ENCODE results near the gene TRMT2A. TPM values are rescaled to one million over a fixed set of nuclear protein-coding genes. Genes with fewer than 3 reads are reported as not detected.
A peak's percentile ranks its signal among the peaks of the same experiment; 100 is the strongest.

Gene TRMT2A
- total and polyA plus RNA-seq, 2 of the 8 experiments (the other 6 are each of a cell fraction or from before 2014, with no cell fraction given), result 44.9 to 50.3 TPM

- ChIA-PET POLR2A (ENCODE audit: partially characterized antibody) (interaction anchor here (1.0 to 29.4 kb wide), 5 partner anchors 10 to 38 kb away, joined by 3 to 598 read pairs (median 6); partner anchors contain the start of genes RANBP1 and TRMT2A), CTCF (ENCODE audit: partially characterized antibody) (interaction anchor here (0.8 to 4.3 kb wide), 15 partner anchors 10 to 134 kb away, joined by 3 to 18 read pairs (median 8); partner anchors contain the start of gene RANBP1)
- Histone ChIP-seq H3K27ac (ENCODE audit: low read depth, low read length) (no peak overlapping the region), H3K4me2 (ENCODE audit: insufficient read depth in 1 of 2, low read depth in 2 of 2, low read length in 2 of 2) (no peak overlapping the region), H3K9me3 (ENCODE audit: insufficient read depth in 2 of 2, low read depth in 1 of 2, low read length in 1 of 2) (no peaks in the 10 kb centered on the region), H2BK120ac (replicated peaks; ENCODE audit: low read depth, low read length) (no peak overlapping the region), H2AK5ac (ENCODE audit: low read depth, low read length) (no peak overlapping the region), H4K5ac (ENCODE audit: insufficient read length, low read depth, low read length) (no peak overlapping the region), H3K9ac (replicated peaks in 1 of 4; ENCODE audit: extremely low read depth in 1 of 4, low read depth in 3 of 4, low read length in 3 of 4) (no peak overlapping the region), H2AFZ (ENCODE audit: low read length) (no peak overlapping the region), H3K56ac (replicated peaks; ENCODE audit: insufficient read length, low read depth, low read length) (no peak overlapping the region), H3K23ac (ENCODE audit: insufficient read length) (no peak overlapping the region), H3K4me3 (ENCODE audit: extremely low read depth in 1 of 4, insufficient read depth in 2 of 4, low read depth in 3 of 4, low read length in 4 of 4) (no peak overlapping the region), H3K4ac (replicated peaks; ENCODE audit: insufficient read length, low read depth, low read length) (no peak overlapping the region), H2BK15ac (ENCODE audit: low read length) (no peak overlapping the region), H3K36me3 (ENCODE audit: control insufficient read depth in 2 of 4, insufficient read depth in 4 of 4, low read length in 3 of 4) (peaks cover 49 to 56% (median 53%) of the 10 kb centered on the region in 4 experiments), H3K27me3 (replicated peaks in 1 of 4; ENCODE audit: control insufficient read depth in 3 of 4, extremely low read depth in 1 of 4, insufficient read depth in 3 of 4, low read length in 3 of 4) (no peaks in the 10 kb centered on the region), H2BK12ac (ENCODE audit: low read depth, low read length) (no peak overlapping the region), H4K91ac (replicated peaks; ENCODE audit: insufficient read length, low read length) (no peak overlapping the region), H4K20me1 (replicated peaks in 1 of 2; ENCODE audit: control insufficient read depth in 1 of 2, insufficient read depth in 2 of 2, low read length in 2 of 2) (peaks cover 26 to 59% of the 10 kb centered on the region in 2 experiments), H3K79me1 (ENCODE audit: low read depth, low read length) (peaks cover 33% of the 10 kb centered on the region), H3K4me1 (replicated peaks in 1 of 4; ENCODE audit: control insufficient read depth in 3 of 4, insufficient read depth in 4 of 4, low read length in 3 of 4) (peaks cover 3 to 15% (median 7%) of the 10 kb centered on the region in 4 experiments; a peak in 6 of 7 replicates), H2BK20ac (ENCODE audit: low read length) (no peak overlapping the region), H2BK5ac (ENCODE audit: low read depth, low read length) (no peak overlapping the region), H4K8ac (ENCODE audit: extremely low read depth, insufficient read depth, low read length) (peak overlapping the region; percentile 1; the same call in 1 of the 2 replicates), H3K14ac (ENCODE audit: insufficient read length) (no peak overlapping the region), H3K79me2 (ENCODE audit: control insufficient read depth in 1 of 2, insufficient read depth in 2 of 2, low read length in 2 of 2) (peaks cover 21 to 62% of the 10 kb centered on the region in 2 experiments), H3K18ac (ENCODE audit: extremely low read depth, low read length) (no peak overlapping the region), H3K23me2 (ENCODE audit: low read depth, low read length) (peaks cover 2% of the 10 kb centered on the region; the same call in 1 of the 2 replicates)
- 96% methylated on average over 24 of the region's 24 CpGs; no CpG with 5 or more reads in 1 of the 2 experiments for WGBS, 2 experiments (ENCODE audit: extremely low coverage in 1 of 2, insufficient coverage in 1 of 2, insufficient read length in 1 of 2, insufficient replicate concordance in 2 of 2, low coverage in 1 of 2, low lambda C conversion rate in 2 of 2, missing lambda C conversion rate in 1 of 2)
- FAIRE-seq (no peak), DNase-seq (ENCODE audit: low read depth in 1 of 2, low spot score in 2 of 2) (no peak)
- TF ChIP-seq KDM1A (IDR thresholded peaks at IDR 0.05; ENCODE audit: borderline replicate concordance, low read length) (no peak), GABPA (IDR thresholded peaks at IDR 0.05; ENCODE audit: borderline replicate concordance, insufficient read depth, low read length) (no peak), FOSL1 (IDR thresholded peaks at IDR 0.05; ENCODE audit: insufficient read depth, low read depth, low read length) (no peak), RBBP5 (IDR thresholded peaks at IDR 0.05; ENCODE audit: borderline replicate concordance, low read depth, low read length) (no peak), CBX8 (IDR thresholded peaks at IDR 0.05; ENCODE audit: borderline replicate concordance, low read depth, low read length) (no peak), KDM5A (IDR thresholded peaks at IDR 0.05; ENCODE audit: low read length) (no peak), SP4 (IDR thresholded peaks at IDR 0.05; ENCODE audit: low read length) (no peak), SIN3A (conservative IDR thresholded peaks at IDR 0.05 in 1 of 2, IDR thresholded peaks at IDR 0.05 in 1 of 2; ENCODE audit: low read depth in 1 of 2, low read length in 2 of 2) (no peak), PHF8 (conservative IDR thresholded peaks at IDR 0.05; ENCODE audit: low read depth, low read length) (no peak), TAF1 (IDR thresholded peaks at IDR 0.05; ENCODE audit: low read depth, low read length) (no peak), GTF2F1 (IDR thresholded peaks at IDR 0.05; ENCODE audit: borderline replicate concordance, low read depth, low read length) (no peak)
These were observed 30.9 kb downstream of the TRMT2A start for GRCh38 chr22:20086101-20086599.
